SK-N-MC (cell line): ENCODE results near the gene RUFY4.

Experiments used
- DNase-seq: peaks from one replicate; pipeline ENCODE4 v3.0.0-alpha.2; 2011; ENCODE audit warnings: low read depth, low spot score
- H3K27ac ChIP-seq: fragments of 200-600 bp; sonication (generic); 2 replicates; pipeline ENCODE4 v1.5.1; 2016; ENCODE audit warnings: mixed run types
- H3K36me3 ChIP-seq: fragments of 200-600 bp; sonication (generic); 2 replicates; pipeline ENCODE4 v1.6.1; 2017; ENCODE audit warnings: antibody characterized with exemption, low read length, mixed read lengths; ENCODE audit not compliant: insufficient read depth
- H3K4me3 ChIP-seq: fragments of 200-600 bp; sonication (generic); 2 replicates; pipeline ENCODE4 v1.5.1; 2016
- H3K9ac ChIP-seq: fragments of 200-600 bp; sonication (generic); 2 replicates; pipeline ENCODE4 v1.8.0; 2017; ENCODE audit warnings: mixed run types, mixed read lengths; ENCODE audit not compliant: insufficient read length
- H3K9me3 ChIP-seq: fragments of 200-600 bp; sonication (generic); 2 replicates; pipeline ENCODE4 v1.6.1; 2017; ENCODE audit warnings: low read depth, mild to moderate bottlenecking, antibody characterized with exemption, low read length, moderate library complexity, mixed read lengths
- EZH2 ChIP-seq: fragments of 200-600 bp; sonication (generic); IDR thresholded peaks from one replicate; pipeline ENCODE4 v1.6.1; 2017; ENCODE audit warnings: antibody characterized with exemption
- FOXP2 ChIP-seq: optimal IDR thresholded peaks from 2 replicates; pipeline ENCODE3; 2011; ENCODE audit warnings: mild to moderate bottlenecking, moderate library complexity; ENCODE audit not compliant: insufficient read depth; ENCODE audit errors: extremely low read length, control extremely low read depth
- POLR2AphosphoS5 ChIP-seq: IDR thresholded peaks from 2 replicates; pipeline ENCODE4 v1.6.1; 2012; ENCODE audit warnings: mild to moderate bottlenecking, low read depth, low read length, borderline replicate concordance

Gene RUFY4

DNA sequence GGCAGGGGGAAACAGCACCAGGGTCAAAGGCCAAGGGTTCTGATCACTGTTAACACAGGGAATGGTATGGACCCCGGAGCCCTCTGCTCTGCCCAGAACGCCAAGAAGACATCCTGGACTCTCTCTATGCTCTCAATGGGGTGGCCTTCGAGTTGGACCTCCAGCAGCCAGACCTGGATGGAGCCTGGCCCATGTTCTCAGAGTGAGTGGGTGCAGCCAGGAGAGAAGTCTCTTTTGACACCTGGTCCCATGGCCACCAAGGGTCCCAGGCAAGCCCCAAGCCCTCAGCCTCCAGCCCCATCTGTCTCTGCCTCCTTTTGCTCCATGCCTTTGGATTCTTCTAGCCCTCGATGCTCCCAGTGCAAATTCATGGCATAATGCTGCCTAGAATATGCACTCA is 4.1 kb downstream of the RUFY4 start:
- DNase-seq: no peak
- H3K27ac ChIP-seq: no peak overlapping the region
- no peak overlapping the region for H3K4me3 ChIP-seq
- no peaks in the 10 kb centered on the region for H3K36me3 ChIP-seq
- no peaks in the 10 kb centered on the region for H3K9me3 ChIP-seq
- TF ChIP-seq FOXP2: no peak
- no peak for TF ChIP-seq POLR2AphosphoS5
- TF ChIP-seq EZH2: no peak
- H3K9ac ChIP-seq: no peak overlapping the region

DNA sequence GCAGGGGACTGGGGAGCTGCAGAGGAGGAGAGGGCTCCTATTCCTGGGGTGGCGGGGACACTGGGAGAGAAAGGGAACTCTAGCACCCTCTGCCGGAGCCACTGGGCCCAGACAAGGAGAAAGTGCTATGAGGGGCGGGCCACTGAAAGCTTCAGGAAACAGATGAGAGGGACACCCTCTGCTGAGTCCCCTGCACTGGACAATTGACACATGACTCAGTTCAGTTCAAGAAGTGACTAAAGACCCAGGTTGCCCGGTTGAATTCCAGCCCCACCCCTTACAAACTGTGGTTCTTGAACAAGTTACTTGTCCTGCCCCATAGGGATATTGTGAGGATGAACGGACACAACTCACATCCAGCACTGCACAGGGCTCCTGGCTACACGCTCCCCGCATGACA is 5.0 kb downstream of the RUFY4 start:
- Histone ChIP-seq H3K4me3 (no peak overlapping the region), H3K36me3 (no peaks in the 10 kb centered on the region), H3K27ac (no peak overlapping the region), H3K9ac (no peak overlapping the region), H3K9me3 (no peaks in the 10 kb centered on the region)
- no peak for DNase-seq
- TF ChIP-seq FOXP2 (no peak), POLR2AphosphoS5 (no peak), EZH2 (no peak)

DNA sequence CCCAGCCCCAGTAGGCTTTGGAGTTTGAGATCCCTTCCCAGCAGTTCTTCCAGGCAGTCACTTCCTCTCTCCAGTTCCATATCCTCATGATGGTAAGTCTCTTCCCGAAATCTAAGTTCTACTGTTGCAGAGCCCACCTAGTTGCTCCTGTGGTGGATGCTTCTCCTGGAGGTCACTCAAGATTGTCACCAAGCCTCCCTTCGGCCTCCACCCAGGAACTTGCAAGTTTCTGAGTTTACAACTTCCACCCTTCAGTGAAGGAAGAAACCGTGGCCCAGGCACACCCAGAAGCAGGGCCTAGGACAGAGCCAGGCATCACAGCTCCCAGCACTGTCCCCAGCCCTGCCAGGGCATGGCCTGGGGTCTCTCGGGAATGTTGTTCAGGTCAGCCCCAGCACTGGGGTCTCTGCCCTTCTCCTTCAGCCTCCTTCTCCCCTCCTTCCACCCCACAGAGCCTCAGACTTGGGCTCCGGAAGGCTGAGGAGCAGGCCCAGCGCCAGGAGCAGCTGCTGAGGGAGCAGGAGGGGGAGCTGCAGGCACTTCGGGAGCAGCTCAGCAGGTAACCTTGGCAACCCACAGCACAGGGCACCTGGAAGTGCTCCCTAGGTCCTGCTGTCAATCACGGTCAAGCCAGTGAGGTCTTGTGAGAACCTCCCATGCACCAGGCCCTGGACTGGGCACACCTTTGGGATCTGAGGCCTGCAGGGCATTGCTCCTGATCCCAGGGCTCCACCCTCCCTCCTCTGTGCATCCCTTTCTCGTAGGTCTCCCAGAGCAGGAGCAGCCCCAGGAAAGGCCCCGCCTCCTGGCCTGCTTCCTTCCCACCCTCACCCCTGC is 7.1 kb downstream of the RUFY4 start:
- Histone ChIP-seq H3K4me3 (no peak overlapping the region), H3K9ac (no peak overlapping the region), H3K27ac (no peak overlapping the region), H3K36me3 (no peaks in the 10 kb centered on the region), H3K9me3 (no peaks in the 10 kb centered on the region)
- TF ChIP-seq POLR2AphosphoS5: no peak
- no peak for TF ChIP-seq FOXP2
- no peak for TF ChIP-seq EZH2
- DNase-seq: no peak

- Histone ChIP-seq H3K27ac (no peak overlapping the region), H3K9me3 (no peaks in the 10 kb centered on the region), H3K4me3 (no peak overlapping the region), H3K36me3 (no peaks in the 10 kb centered on the region), H3K9ac (no peak overlapping the region)
- no peak for DNase-seq
- no peak for TF ChIP-seq FOXP2
Observed at GRCh38 chr2:218077464-218078216, 8.6 kb downstream of the RUFY4 start.

DNA sequence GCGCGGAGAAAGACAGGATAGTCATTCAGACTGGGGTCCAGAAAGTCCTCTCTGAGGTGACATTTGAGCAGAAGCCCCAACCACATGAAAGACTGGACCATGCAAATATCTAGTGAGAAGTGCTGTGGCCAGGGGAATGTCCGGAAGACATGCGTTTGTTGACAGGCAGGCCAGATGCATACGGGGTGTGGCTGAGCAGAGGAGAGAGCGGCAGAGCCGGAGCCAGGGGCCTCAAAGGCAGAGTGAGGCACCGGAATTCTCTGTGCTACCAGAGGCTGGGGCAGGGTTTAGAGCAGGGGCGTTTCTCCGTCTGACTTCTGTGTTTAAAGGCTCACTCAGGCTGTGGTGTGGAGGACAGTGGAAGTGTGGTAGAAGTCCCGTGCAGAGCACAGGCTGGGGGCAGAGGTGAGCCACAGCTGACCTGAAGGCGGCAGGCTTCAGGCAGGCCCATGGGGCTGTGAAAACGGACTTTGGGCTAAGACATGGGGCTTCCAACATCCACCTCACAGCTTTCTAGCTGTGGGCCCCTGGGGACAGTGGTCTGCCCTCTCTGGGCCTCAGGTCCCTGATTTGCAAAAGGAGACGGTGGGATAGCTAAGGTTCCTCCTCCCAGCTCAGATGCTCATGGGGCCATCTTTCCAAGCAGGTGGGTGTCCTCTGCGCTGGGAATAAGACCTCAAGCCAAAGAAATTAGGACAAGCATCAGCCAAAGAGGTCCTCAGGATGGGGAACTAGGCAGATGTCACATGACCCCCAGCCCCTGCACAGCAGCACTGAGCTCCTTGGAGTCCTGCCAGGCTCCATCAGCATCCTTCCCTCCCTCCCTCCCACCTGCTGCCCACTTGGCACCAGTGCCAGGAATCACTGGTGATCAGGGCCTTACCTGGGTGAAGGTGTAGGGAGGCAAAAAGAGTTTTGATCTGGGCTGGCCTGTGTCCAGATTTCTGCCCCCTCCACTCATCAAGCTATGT is 11.2 kb downstream of the RUFY4 start:
- DNase-seq: no peak
- no peak for TF ChIP-seq FOXP2
- TF ChIP-seq EZH2: no peak
- no peak for TF ChIP-seq POLR2AphosphoS5

DNA sequence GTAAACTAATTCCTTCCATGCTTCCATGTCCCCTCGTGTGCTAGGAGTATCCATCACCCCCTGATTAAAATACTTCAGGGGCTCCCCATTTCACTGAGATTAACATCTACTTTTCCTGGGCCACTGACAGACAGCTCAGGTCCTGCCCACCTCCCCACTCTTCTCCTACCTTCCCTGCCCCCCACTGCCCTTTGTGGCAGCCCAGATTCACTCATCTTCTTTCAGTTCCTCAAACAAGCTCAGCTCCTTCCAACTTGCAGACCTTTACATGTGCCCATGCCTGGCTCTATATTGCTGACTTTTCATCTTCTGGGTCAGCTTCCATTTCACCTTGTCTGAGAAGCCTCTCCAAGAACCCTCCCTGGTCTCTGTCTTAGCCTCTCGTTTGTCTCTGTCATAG is 12.0 kb downstream of the RUFY4 start:
- DNase-seq: no peak
- TF ChIP-seq EZH2 (no peak), POLR2AphosphoS5 (no peak), FOXP2 (no peak)
- no peak overlapping the region for H3K27ac ChIP-seq
- H3K9me3 ChIP-seq: no peaks in the 10 kb centered on the region
- H3K9ac ChIP-seq: no peak overlapping the region
- no peak overlapping the region for H3K4me3 ChIP-seq
- no peaks in the 10 kb centered on the region for H3K36me3 ChIP-seq

More for the DNA sequence above, 11.2 kb downstream of the RUFY4 start:
- H3K36me3 ChIP-seq: no peaks in the 10 kb centered on the region
- no peak overlapping the region for H3K9ac ChIP-seq
- H3K4me3 ChIP-seq: no peak overlapping the region
- H3K9me3 ChIP-seq: no peaks in the 10 kb centered on the region
- no peak overlapping the region for H3K27ac ChIP-seq

GRCh38 chr2:218081695-218082094 is 12.6 kb downstream of the RUFY4 start:
- Histone ChIP-seq H3K9ac (no peak overlapping the region), H3K9me3 (no peaks in the 10 kb centered on the region), H3K36me3 (no peaks in the 10 kb centered on the region), H3K27ac (no peak overlapping the region), H3K4me3 (no peak overlapping the region)
- no peak for TF ChIP-seq FOXP2
- no peak for TF ChIP-seq POLR2AphosphoS5
- no peak for TF ChIP-seq EZH2
- DNase-seq: no peak
